NCI-H2227 treated with DMSO at 0.1 percent for 48 hours (cell line): ENCODE results near the gene RBCK1.
"Not testable (repeated sequence)": the region's sequence is repeated elsewhere in the genome, so short reads cannot be mapped to it uniquely, and the experiment has no call there.

Experiments used
- DNase-seq: peaks from one replicate; lab custom pipeline; 2025; lab: John Stamatoyannopoulos, UW

Gene RBCK1

GRCh38 chr20:437787-438486, 29.8 kb downstream of the RBCK1 start:
- DNase-seq = no peak

GRCh38 chr20:438571-439469, 30.7 kb downstream of the RBCK1 start:
- DNase-seq = no peak

DNA sequence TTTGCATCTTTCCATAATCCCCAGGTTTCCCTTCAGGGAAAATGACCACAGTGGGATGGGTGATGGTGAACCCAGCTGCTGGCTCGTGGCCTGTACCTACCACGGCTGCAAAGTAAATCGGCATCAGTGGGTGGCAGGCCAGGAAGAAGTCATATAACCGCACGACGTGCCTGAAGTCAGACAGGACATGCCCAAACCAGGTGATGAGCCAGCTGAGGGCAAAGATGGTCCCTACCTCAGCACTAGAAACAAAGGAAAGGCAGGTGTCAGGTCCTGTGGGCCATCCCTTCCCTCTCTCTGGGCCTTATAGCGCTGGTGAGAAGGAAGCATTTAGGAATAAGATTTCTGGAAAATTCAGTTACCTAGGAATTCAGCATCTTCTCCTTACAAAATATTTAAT, 32.0 kb downstream of the RBCK1 start:
- no peak for DNase-seq

- DNase-seq = no peak
These were observed 32.5 kb downstream of the RBCK1 start for GRCh38 chr20:440636-441035.

GRCh38 chr20:443223-443775, 35.2 kb downstream of the RBCK1 start:
- no peak for DNase-seq

DNA sequence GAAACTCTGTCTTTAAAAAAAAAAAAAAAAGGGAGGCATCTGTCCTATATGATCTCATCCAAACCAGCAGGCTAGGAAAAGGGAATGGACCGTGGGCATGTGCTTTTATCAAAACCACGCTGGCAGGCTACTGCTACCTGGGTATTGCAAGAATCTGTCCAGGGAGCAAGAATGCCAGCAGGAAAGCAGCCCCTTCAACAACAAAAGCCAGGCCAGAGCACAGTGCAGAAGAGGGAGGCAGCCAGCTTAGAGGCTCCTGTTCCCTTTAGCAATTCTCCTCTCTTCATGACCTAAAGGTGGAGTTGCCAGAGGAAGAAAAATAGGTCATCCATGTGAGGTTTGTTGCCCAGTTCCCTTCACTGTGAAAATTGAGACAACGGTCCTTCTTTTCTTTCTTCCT, 36.0 kb downstream of the RBCK1 start:
- DNase-seq = no peak

GRCh38 chr20:444862-445426, 36.8 kb downstream of the RBCK1 start:
- no peak for DNase-seq

DNA sequence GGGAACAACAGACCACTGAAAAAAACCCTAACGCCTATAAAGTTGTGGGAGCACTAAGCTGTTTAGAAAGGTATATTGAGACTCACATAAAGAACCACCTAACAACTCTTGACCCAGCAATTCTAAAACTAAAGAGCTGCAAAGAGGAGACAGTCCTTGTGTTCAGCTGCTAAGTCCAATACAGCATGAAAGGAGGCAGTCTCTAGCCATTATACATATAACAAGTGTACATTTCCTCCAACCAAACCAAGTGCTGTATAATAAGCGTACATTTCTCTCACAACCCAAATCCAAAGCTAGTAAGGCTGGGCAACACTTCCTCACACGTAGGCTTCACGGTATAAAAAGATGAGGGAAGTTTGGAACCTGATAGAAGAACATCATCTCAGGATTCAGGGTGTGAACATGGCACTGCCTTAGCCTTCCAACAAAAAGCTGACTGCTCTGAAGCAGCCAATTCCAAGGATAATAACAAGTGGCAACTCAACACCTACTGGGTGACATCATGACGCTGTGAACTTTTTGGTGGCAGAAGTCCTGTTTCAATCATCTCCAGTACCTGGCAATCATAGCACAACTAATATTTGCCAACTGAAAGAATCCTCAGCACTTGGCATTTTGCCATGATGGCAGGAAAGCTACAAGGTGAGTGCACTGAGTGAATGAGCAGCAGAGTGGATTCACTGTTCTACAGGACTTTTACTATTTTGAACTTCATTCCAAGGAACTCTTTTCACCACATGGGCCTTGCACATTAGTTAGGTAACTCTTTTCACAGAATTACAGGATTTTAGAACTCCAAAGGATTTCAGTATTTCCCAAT, 37.6 kb downstream of the RBCK1 start:
- no peak for DNase-seq

DNA sequence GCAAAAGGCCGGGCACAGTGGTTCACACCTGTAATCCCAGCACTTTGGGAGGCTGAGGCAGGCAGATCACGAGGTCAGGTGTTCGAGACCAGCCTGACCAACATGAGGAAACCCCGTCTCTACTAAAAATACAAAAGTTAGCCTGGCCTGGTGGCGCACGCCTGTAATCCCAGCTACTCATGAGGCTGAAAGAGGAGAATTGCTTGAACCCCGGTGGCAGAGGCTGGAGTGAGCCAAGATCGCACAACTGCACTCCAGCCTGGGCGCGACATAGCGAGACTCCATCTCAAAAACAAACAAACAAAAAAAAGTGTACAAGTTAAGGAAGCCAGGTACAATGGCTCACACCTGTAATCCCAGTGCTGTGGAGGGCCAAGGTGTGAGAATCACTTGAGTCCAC, 43.9 kb downstream of the RBCK1 start:
- DNase-seq = not testable (repeated sequence)

DNA sequence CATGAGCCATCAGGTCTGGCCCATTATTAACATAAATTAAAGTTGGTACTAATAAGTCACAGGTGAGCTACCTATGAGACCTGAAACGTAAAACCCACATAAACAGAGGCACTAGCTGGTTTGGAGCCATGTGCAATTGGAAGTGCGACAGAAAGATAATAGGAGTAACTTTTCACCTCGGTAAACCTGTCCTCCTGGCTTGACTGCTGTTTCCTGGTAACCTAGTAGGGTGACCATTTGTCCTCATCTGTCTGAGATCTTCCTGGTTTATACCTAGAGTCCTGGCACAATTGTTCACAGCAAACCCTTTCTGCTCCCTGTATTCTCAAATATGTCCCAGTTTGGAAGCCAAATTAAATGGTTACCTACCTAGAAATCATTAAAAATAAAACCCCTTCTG, 46.9 kb downstream of the RBCK1 start:
- no peak for DNase-seq

DNA sequence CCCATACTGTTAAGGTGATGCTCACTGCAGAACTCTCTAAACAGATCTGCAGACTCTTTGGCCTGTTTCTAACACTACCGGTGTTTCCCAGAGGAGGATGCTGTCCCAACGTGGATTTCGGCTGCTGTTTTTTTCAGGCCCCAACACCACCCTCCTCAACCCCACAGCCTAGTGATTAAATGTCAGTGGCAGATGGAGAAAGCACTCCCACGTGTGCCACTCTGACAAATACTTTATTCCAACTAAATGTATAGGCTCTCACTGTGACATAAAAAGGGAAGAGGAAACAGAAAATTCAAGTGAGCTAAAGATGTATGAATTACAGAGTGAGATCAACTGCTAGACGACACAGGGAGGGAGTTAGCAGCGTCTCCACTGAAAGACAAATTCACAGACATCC, 50.7 kb downstream of the RBCK1 start:
- no peak for DNase-seq

DNA sequence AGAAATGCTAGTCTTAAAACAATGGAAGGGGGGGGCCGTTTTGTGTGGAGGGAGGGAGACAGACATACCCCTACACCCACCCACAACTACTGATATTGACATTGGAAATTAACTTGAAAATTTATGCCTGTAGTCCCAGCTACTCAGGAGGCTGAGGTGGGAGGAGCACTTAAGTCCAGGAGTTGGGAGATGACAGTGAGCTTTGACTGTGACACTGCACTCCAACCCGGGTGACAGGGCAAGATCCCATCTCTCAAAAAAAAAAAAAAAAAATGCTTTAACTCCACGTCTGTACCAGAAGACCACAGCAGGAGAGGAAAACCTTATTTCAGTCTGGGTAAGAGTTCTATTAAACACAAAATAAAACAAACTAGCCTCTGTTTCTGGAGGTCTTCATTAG, 52.1 kb downstream of the RBCK1 start:
- DNase-seq = no peak

- DNase-seq = no peak
These were observed 52.6 kb downstream of the RBCK1 start for GRCh38 chr20:460707-461106.

DNA sequence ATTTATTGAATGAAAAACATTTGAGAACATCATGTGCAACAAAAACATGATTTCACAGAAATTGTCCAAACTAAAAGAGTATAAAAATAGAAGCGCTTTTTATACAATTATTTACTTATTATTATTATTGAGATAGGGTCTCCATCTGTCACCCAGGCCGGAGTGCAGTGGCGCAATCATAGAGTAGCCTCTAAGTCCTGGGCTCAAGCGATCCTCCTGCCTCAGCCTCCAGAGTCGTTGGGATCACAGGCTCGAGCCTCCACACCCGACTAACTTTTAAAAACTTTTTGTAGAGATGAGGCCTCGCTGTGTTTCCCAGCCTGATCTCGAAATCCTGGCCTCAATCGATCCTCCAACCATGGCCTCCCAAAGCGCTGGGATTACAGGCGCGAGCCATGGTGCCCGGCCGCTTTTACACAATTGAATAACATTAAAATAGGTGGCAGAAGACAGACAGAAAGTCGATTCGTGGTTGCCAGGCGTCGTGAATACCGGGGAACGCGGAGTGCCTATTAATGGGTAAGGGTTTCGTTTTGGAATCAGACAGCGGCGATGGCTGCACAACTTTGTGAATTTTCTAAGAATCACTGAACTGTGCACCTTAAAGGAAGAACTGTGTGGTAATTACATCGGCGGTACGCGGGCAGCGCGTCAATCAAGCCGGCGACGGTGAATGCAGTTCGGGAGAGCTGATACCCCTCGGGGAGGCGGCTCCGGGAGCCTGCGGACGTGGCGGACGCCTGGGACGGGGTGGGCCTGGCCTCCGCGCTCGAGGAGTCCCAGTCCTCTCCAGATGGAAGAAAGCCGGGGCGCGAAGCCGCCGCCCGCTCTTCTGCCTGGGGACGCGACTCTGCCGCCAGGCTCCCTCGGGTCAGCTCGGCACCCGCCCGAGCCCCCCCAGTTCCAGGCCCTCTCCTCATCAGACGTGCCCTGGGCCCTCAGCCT, 53.4 kb downstream of the RBCK1 start:
- peak; percentile 11 for DNase-seq

DNA sequence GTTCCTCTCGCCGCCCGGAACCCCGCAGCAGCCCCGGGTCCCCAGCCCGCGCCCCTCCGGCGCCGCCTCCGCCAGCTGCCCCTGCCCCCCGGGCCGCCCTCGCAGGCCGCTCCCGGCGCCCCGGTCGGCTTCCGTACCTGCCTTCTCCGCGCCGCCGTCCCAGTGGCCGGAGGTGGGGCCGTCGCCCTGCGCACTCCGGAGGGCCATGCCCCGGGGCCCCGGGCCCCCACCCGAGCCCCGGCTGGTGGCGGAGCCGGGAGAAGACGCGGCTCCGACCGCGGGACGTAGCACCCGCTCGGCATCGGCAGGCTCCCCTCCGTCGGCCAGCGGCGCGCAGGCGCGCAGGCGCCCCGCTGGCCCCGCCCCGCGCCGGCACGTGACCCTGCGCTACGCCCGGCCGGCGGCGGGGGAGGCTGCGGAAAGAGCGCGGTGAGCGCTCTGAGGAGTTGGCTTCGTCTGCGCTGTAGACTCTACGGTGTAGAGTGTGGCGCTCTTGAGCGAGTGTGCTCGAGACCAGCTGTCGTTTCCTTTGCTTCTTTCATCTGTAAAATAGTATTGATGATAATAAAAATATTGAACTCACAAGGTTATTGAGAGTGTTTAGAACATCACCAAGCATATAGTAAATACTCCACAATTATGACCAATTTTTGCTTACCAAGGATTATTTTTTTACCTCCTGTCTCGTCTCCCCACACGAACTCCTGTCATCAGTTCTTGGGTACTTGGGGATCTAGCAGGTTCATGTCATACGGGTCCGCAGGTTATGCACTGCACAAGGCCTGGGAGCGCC, 54.3 kb downstream of the RBCK1 start, which contains the start of gene TBC1D20:
TSS of gene TBC1D20 (minus strand) at position 335 of the 793 bp plus-strand sequence. CDS start at position 207, 128 bp downstream.
- peak; percentile 84 for DNase-seq

DNA sequence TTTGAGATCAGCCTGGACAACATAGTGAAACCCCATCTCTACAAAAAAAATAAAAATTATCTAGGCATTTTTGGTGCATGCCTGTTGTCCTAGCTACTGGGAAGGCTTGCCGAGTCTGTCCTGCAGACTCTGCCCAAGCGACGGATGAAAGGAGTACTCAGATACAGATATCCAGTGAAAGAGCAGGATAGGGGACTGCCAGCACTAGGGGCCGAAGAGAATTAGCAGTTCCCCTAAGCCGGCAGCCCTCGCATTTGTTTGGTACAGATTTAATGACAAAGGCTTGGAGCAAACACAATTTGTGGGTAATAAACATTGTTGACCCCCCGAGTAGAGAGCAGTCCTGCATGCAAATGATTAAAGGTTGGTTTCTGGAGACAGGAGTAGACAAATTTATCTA, 59.7 kb downstream of the RBCK1 start:
- no peak for DNase-seq

GRCh38 chr20:469746-470490, 61.8 kb downstream of the RBCK1 start:
- DNase-seq = no peak

DNA sequence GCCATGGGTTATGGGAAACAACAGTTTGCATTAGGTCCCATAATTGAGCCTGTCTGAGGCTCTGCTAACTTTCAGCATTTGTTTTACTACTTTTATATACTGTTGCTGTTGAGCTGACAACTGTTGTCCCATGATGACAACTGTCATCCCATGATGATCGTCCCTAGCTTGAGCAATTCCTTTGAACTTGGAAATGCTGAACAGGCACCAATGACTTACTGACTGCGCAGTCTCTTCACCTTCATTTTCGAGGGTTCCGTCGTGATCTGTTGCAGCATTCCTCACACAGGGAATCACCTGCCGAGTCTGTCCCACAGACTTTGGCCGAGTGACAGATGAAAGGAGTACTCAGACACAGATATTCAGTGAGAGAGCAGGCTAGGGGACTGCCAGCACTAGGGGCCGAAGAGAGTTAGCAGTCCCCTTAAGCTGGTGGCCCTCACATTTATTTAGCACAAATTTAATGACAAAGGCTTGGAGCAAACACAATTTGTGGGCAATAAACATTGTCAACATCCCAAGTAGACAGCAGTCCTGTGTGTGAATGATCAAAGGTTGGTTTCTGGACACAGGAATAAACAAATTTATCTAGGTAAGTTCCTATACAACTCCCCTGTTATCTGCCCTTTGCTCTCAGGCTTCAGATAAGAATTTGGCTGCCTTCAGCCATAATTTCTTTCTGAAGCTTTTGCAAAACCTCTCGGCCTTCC, 64.2 kb downstream of the RBCK1 start:
- DNase-seq = no peak
